ENCODE results near the gene LEO1.

LEO1 gene

GRCh38 chr15:51955504-51955903 is 16.1 kb downstream of the LEO1 start:
- no peaks in the 10 kb centered on the region for H4K20me1 ChIP-seq (ENCODE audit: insufficient read depth, low read length)
- no peak overlapping the region for H3K27ac ChIP-seq (ENCODE audit: low read length)
- no peaks in the 10 kb centered on the region for H3K79me2 ChIP-seq (ENCODE audit: insufficient read depth, low read length)
- peaks cover 87% of the 10 kb centered on the region for H3K36me3 ChIP-seq (ENCODE audit: insufficient read depth, low read length)
- H3K9ac ChIP-seq (ENCODE audit: low read depth, low read length): no peak overlapping the region
- no peak for TF ChIP-seq CTCF (IDR thresholded peaks at IDR 0.05; ENCODE audit: borderline replicate concordance, extremely low read depth, low read length, poor library complexity, severe bottlenecking)
- TF ChIP-seq EZH2 (IDR thresholded peaks at IDR 0.05; ENCODE audit: borderline replicate concordance, low read depth, low read length, severe bottlenecking): no peak
- H3K4me3 ChIP-seq (ENCODE audit: low read depth in 1 of 2, low read length in 2 of 2): no peak overlapping the region
- no peaks in the 10 kb centered on the region for H3K9me3 ChIP-seq (ENCODE audit: insufficient read depth, low read length, severe bottlenecking)
- H3K27me3 ChIP-seq (ENCODE audit: insufficient read depth, low read length, poor library complexity): no peaks in the 10 kb centered on the region
- no peak for ATAC-seq (ENCODE audit: insufficient read depth, low read depth)
- DNase-seq: no peak
- no peaks in the 10 kb centered on the region for H3K4me1 ChIP-seq (ENCODE audit: insufficient read depth, low read length)
- H2AFZ ChIP-seq (ENCODE audit: low read depth, low read length): no peak overlapping the region
- no peak overlapping the region for H3K4me2 ChIP-seq (ENCODE audit: insufficient read depth, low read length)

GRCh38 chr15:51952805-51953204 is 18.8 kb downstream of the LEO1 start:
- Histone ChIP-seq H3K79me2 (ENCODE audit: insufficient read depth, low read length) (no peaks in the 10 kb centered on the region), H3K9ac (ENCODE audit: low read depth, low read length) (no peak overlapping the region), H3K4me1 (ENCODE audit: insufficient read depth, low read length) (no peaks in the 10 kb centered on the region), H3K36me3 (ENCODE audit: insufficient read depth, low read length) (peaks cover 92% of the 10 kb centered on the region), H3K27ac (ENCODE audit: low read length) (no peak overlapping the region), H2AFZ (ENCODE audit: low read depth, low read length) (no peak overlapping the region), H3K4me2 (ENCODE audit: insufficient read depth, low read length) (no peak overlapping the region), H4K20me1 (ENCODE audit: insufficient read depth, low read length) (no peaks in the 10 kb centered on the region), H3K27me3 (ENCODE audit: insufficient read depth, low read length, poor library complexity) (no peaks in the 10 kb centered on the region), H3K9me3 (ENCODE audit: insufficient read depth, low read length, severe bottlenecking) (no peaks in the 10 kb centered on the region), H3K4me3 (ENCODE audit: low read depth in 1 of 2, low read length in 2 of 2) (no peak overlapping the region)
- TF ChIP-seq EZH2 (IDR thresholded peaks at IDR 0.05; ENCODE audit: borderline replicate concordance, low read depth, low read length, severe bottlenecking) (no peak), CTCF (IDR thresholded peaks at IDR 0.05; ENCODE audit: borderline replicate concordance, extremely low read depth, low read length, poor library complexity, severe bottlenecking) (no peak)
- no peak for DNase-seq
- ATAC-seq (ENCODE audit: insufficient read depth, low read depth): no peak

- H3K9me3 ChIP-seq (ENCODE audit: insufficient read depth, low read length, severe bottlenecking): no peaks in the 10 kb centered on the region
- peaks cover 79% of the 10 kb centered on the region for H3K36me3 ChIP-seq (ENCODE audit: insufficient read depth, low read length)
- H3K27me3 ChIP-seq (ENCODE audit: insufficient read depth, low read length, poor library complexity): no peaks in the 10 kb centered on the region
- H3K4me1 ChIP-seq (ENCODE audit: insufficient read depth, low read length): no peaks in the 10 kb centered on the region
- H4K20me1 ChIP-seq (ENCODE audit: insufficient read depth, low read length): no peaks in the 10 kb centered on the region
- TF ChIP-seq EZH2 (IDR thresholded peaks at IDR 0.05; ENCODE audit: borderline replicate concordance, low read depth, low read length, severe bottlenecking) (no peak), CTCF (IDR thresholded peaks at IDR 0.05; ENCODE audit: borderline replicate concordance, extremely low read depth, low read length, poor library complexity, severe bottlenecking) (no peak)
- no peak overlapping the region for H3K4me2 ChIP-seq (ENCODE audit: insufficient read depth, low read length)
- 0 out of 2 replicates have a peak, but pooled peaks cover 2% of the 10 kb centered on the region for H3K79me2 ChIP-seq (ENCODE audit: insufficient read depth, low read length)
- no peak for DNase-seq
- ATAC-seq (ENCODE audit: insufficient read depth, low read depth): no peak
- no peak overlapping the region for H3K9ac ChIP-seq (ENCODE audit: low read depth, low read length)
- H3K27ac ChIP-seq (ENCODE audit: low read length): no peak overlapping the region
- H3K4me3 ChIP-seq (ENCODE audit: low read depth in 1 of 2, low read length in 2 of 2): no peak overlapping the region
- H2AFZ ChIP-seq (ENCODE audit: low read depth, low read length): no peak overlapping the region
Measured at GRCh38 chr15:51947124-51947523, 24.5 kb downstream of the LEO1 start.

- 0 out of 2 replicates have a peak, but pooled peaks cover 2% of the 10 kb centered on the region for H3K79me2 ChIP-seq (ENCODE audit: insufficient read depth, low read length)
- H3K27ac ChIP-seq (ENCODE audit: low read length): no peak overlapping the region
- ATAC-seq (ENCODE audit: insufficient read depth, low read depth) (no peak), DNase-seq (no peak)
- H3K9ac ChIP-seq (ENCODE audit: low read depth, low read length): no peak overlapping the region
- H3K27me3 ChIP-seq (ENCODE audit: insufficient read depth, low read length, poor library complexity): no peaks in the 10 kb centered on the region
- no peak overlapping the region for H2AFZ ChIP-seq (ENCODE audit: low read depth, low read length)
- H3K4me2 ChIP-seq (ENCODE audit: insufficient read depth, low read length): no peak overlapping the region
- peaks cover 60% of the 10 kb centered on the region for H3K36me3 ChIP-seq (ENCODE audit: insufficient read depth, low read length)
- no peaks in the 10 kb centered on the region for H3K4me1 ChIP-seq (ENCODE audit: insufficient read depth, low read length)
- H4K20me1 ChIP-seq (ENCODE audit: insufficient read depth, low read length): no peaks in the 10 kb centered on the region
- TF ChIP-seq EZH2 (IDR thresholded peaks at IDR 0.05; ENCODE audit: borderline replicate concordance, low read depth, low read length, severe bottlenecking) (no peak), CTCF (IDR thresholded peaks at IDR 0.05; ENCODE audit: borderline replicate concordance, extremely low read depth, low read length, poor library complexity, severe bottlenecking) (no peak)
- no peaks in the 10 kb centered on the region for H3K9me3 ChIP-seq (ENCODE audit: insufficient read depth, low read length, severe bottlenecking)
- no peak overlapping the region for H3K4me3 ChIP-seq (ENCODE audit: low read depth in 1 of 2, low read length in 2 of 2)
Measured at GRCh38 chr15:51939216-51939615, 32.4 kb downstream of the LEO1 start.
